Esophagus muscularis mucosa (tissue), 4 donors: ENCODE data around the gene GTF2F2.

ENCODE experiments used
- EP300 ChIP-seq: sonication (generic); formaldehyde crosslinking; IDR thresholded peaks from one replicate; pipeline ENCODE4 v1.6.1; 2017; ENCODE audit warnings: antibody characterized with exemption
- POLR2A ChIP-seq: fragments of 450-650 bp; IDR thresholded peaks from one replicate; pipeline ENCODE4 v1.6.1; 2017; ENCODE audit warnings: antibody characterized with exemption, moderate library complexity, mild to moderate bottlenecking, low read depth
- POLR2AphosphoS5 ChIP-seq, 2 donors: sonication (generic); formaldehyde crosslinking; IDR thresholded peaks; one replicate each; pipeline ENCODE4 v1.6.1; 2017; ENCODE audit warnings: antibody characterized with exemption in 2 of 2
- TF ChIP-seq, protein P1 (sequence below), 3 experiments: fragments of 200-600 bp in 2 of 3; fragments of 450-650 bp in 1 of 3; sonication (generic) in 2 of 3; IDR thresholded peaks; one replicate each; pipeline ENCODE4 v1.5.1; 2017 to 2019; ENCODE audit warnings: antibody characterized with exemption in 3 of 3, mild to moderate bottlenecking in 2 of 3, moderate library complexity in 1 of 3

DNA sequence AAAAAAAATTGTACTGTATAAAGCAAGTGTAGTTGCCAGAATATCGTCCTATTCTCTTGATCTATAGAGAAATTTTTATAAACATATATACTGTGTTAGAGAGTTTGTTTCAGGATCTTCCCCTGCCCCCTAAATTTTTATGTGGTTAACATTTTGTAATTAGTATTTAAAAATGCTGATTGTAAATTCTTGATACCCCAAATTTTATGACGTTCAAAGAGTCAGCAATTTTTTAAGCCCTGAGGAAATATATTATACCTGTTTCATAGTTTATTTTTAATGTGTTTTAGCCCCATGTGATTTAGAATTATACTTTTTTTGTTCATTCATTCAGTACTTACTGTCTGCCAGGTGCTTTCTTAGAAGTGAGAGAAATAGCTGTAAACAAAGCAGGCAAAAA is 87.8 kb downstream of the GTF2F2 start:
- TF ChIP-seq, protein P1, sequence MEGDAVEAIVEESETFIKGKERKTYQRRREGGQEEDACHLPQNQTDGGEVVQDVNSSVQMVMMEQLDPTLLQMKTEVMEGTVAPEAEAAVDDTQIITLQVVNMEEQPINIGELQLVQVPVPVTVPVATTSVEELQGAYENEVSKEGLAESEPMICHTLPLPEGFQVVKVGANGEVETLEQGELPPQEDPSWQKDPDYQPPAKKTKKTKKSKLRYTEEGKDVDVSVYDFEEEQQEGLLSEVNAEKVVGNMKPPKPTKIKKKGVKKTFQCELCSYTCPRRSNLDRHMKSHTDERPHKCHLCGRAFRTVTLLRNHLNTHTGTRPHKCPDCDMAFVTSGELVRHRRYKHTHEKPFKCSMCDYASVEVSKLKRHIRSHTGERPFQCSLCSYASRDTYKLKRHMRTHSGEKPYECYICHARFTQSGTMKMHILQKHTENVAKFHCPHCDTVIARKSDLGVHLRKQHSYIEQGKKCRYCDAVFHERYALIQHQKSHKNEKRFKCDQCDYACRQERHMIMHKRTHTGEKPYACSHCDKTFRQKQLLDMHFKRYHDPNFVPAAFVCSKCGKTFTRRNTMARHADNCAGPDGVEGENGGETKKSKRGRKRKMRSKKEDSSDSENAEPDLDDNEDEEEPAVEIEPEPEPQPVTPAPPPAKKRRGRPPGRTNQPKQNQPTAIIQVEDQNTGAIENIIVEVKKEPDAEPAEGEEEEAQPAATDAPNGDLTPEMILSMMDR (IDR thresholded peaks at IDR 0.05), result no peak
- no peak for TF ChIP-seq EP300
- TF ChIP-seq POLR2A, result no peak
- TF ChIP-seq POLR2AphosphoS5 (IDR thresholded peaks at IDR 0.05), result no peak
